Effector memory CD4-positive, alpha-beta T cell (primary cell): ENCODE measurements around the gene TRAM2.

Experiments
- DNase-seq, 3 donors: peaks; one replicate each; pipeline ENCODE4 v3.0.0-alpha.2; 2020
- H3K27ac ChIP-seq: 2 replicates; pipeline ENCODE4 v1.7.0; 2013; ENCODE audit warnings: mild to moderate bottlenecking, low read length, moderate library complexity; ENCODE audit not compliant: insufficient read depth, poor library complexity, severe bottlenecking
- H3K27me3 ChIP-seq: replicated peaks from 2 replicates; pipeline ENCODE4 v1.7.0; 2013; ENCODE audit warnings: mild to moderate bottlenecking, low read length; ENCODE audit not compliant: insufficient read depth, control insufficient read depth, poor library complexity, severe bottlenecking
- H3K36me3 ChIP-seq: 2 replicates; pipeline ENCODE4 v1.7.0; 2013; ENCODE audit warnings: mild to moderate bottlenecking, low read length, moderate library complexity; ENCODE audit not compliant: control insufficient read depth, insufficient read depth
- H3K4me1 ChIP-seq: 2 replicates; pipeline ENCODE4 v1.7.0; 2013; ENCODE audit warnings: low read length, mild to moderate bottlenecking; ENCODE audit not compliant: control insufficient read depth, insufficient read depth, poor library complexity, severe bottlenecking
- H3K4me3 ChIP-seq: 2 replicates; pipeline ENCODE4 v1.7.0; 2013; ENCODE audit warnings: low read length, low read depth, mild to moderate bottlenecking; ENCODE audit not compliant: insufficient read depth, poor library complexity, severe bottlenecking
- H3K9me3 ChIP-seq: 2 replicates; pipeline ENCODE4 v1.7.0; 2013; ENCODE audit warnings: mild to moderate bottlenecking, low read length, moderate library complexity; ENCODE audit not compliant: control insufficient read depth

The TRAM2 gene

DNA sequence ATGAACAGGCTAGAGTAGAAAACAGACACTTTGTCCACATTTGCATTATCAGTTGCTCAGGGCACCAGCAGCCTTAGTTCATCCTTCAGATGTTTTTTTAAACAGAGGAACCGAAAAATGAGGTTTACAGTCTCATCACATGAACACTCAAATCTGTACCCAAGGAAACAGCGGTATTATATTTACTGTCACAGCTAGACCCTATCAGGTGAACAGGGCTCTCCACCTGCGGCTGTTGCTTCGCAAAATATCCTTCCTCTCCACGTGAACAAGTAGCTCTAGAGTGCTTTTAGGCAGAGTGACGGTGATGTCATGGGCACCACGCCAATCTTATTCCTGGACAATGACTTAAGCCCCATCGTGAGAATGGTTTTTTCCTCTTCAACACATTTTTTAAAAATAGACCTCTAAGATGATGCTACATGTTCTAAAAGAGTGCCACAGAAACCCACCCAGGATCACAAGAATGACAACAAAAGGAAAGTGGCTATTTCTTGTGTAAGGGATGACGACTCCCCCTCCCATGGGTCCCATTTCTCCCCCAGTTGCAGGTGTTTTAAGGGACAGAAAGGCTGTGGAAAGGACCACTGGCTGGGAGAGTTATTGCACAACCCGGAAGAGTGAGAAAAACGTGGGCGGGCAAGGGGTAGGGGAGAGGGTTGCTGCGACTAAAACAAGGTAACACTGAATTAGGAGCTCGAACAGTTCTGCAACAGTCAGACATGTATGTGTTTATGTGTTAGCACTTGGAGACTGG, 79.0 kb downstream of the TRAM2 start:
- Histone ChIP-seq H3K4me1 (no peaks in the 10 kb centered on the region), H3K27ac (no peak overlapping the region), H3K27me3 (no peaks in the 10 kb centered on the region), H3K9me3 (no peaks in the 10 kb centered on the region), H3K4me3 (no peak overlapping the region), H3K36me3 (peaks cover 8% of the 10 kb centered on the region)
- DNase-seq: no peak

DNA sequence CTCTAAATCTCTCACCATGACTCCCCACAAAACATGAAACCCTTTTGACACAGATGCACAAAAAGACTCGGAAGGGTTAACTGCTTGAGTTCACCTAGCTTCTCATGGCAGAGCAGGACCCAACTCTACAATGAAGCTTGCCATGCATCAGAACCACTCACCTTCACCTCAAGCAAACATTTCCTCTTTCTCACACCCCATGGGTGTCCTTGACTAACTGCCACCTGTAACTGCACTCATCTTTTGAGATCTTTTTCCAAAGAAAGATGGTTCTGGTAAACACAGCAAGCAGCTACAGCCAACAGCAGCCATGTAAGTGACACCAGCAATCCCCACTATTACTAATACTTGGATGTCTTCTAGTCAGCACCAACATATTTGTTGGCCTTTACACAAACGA, 80.2 kb downstream of the TRAM2 start:
- no peak overlapping the region for H3K27ac ChIP-seq
- H3K9me3 ChIP-seq: no peaks in the 10 kb centered on the region
- H3K4me3 ChIP-seq: no peak overlapping the region
- no peaks in the 10 kb centered on the region for H3K27me3 ChIP-seq
- no peaks in the 10 kb centered on the region for H3K4me1 ChIP-seq
- H3K36me3 ChIP-seq: no peaks in the 10 kb centered on the region
- DNase-seq: no peak

DNA sequence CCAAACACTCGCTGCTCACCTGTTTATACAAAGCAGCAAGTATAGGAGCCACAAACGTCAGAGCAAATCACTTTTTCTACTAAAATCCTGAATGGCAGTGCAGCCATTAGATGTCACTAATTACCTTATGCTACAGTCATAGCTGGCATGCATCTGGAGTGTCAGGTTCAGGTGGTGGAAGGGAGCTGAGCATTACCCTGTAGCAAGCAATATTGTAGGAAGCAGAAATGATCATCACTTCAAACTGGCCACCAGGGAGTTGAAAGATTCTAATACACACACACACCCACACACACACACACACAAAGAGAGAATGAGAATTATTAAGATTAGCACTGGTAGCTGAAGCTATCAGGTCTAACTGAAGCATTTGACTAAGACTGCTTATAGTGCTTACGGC, 80.9 kb downstream of the TRAM2 start:
- Histone ChIP-seq H3K4me1 (no peaks in the 10 kb centered on the region), H3K4me3 (no peak overlapping the region), H3K36me3 (no peaks in the 10 kb centered on the region), H3K27ac (no peak overlapping the region), H3K27me3 (no peaks in the 10 kb centered on the region), H3K9me3 (no peaks in the 10 kb centered on the region)
- DNase-seq: no peak

DNA sequence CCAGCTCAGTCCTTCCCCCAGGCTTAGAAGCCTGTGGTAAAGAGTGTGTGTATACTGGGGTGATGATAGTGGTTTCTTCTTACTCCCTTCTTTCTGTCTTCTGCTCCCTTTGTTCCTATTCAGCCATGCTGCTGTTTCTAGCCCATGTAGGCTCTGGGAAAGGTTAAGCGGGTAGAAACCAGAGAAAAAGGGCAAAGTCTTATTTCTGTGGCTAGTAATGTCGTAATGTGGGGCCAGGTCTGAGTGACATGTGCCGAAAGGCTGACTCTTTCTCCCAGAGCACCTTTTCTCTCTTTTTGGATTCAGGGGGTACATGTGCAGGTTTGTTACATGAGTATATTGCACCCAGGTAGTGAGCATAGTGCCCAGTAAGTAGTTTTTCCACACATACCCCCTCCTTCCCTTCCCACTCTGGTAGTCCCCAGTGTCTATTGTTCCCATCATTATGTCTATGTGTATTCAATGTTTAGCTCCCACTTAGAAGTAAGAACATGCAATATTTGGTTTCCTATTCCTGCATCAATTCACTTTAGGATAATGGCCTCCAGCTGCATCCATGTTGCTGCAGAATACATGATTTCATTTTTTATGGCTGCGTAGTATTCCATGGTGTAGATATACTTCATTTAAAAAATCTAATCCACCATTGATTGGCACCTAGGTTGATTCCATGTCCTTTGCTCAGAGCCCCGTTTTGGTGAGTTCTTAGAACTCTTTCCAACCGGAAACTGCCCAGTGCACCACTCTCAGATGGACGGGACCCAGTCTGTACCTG, 82.4 kb downstream of the TRAM2 start:
- Histone ChIP-seq H3K4me3 (no peak overlapping the region), H3K27ac (no peak overlapping the region), H3K4me1 (no peaks in the 10 kb centered on the region), H3K27me3 (no peaks in the 10 kb centered on the region), H3K9me3 (no peaks in the 10 kb centered on the region), H3K36me3 (no peaks in the 10 kb centered on the region)
- no peak for DNase-seq

DNA sequence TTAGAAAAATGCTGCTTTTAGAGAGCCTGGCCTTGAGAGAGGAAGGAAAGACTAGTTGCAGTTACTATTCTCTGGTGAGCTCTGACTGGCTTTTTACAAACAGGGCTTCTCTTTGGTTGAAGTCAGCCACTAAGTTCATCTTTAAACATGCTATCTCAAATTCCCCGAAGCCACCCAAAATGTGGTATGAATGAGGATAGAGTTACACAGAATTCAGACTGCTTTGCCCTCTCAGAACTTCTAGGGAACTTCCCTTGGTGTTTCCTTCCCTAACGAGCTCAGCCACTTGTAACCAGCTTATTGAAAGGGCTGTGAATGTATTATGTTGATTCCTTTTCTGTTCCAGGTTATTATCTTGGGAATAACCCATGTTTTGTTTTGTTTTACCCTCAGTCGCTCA, 83.2 kb downstream of the TRAM2 start:
- no peak overlapping the region for H3K27ac ChIP-seq
- H3K4me3 ChIP-seq: no peak overlapping the region
- no peaks in the 10 kb centered on the region for H3K27me3 ChIP-seq
- no peak for DNase-seq
- no peaks in the 10 kb centered on the region for H3K36me3 ChIP-seq
- H3K9me3 ChIP-seq: no peaks in the 10 kb centered on the region
- no peaks in the 10 kb centered on the region for H3K4me1 ChIP-seq

DNA sequence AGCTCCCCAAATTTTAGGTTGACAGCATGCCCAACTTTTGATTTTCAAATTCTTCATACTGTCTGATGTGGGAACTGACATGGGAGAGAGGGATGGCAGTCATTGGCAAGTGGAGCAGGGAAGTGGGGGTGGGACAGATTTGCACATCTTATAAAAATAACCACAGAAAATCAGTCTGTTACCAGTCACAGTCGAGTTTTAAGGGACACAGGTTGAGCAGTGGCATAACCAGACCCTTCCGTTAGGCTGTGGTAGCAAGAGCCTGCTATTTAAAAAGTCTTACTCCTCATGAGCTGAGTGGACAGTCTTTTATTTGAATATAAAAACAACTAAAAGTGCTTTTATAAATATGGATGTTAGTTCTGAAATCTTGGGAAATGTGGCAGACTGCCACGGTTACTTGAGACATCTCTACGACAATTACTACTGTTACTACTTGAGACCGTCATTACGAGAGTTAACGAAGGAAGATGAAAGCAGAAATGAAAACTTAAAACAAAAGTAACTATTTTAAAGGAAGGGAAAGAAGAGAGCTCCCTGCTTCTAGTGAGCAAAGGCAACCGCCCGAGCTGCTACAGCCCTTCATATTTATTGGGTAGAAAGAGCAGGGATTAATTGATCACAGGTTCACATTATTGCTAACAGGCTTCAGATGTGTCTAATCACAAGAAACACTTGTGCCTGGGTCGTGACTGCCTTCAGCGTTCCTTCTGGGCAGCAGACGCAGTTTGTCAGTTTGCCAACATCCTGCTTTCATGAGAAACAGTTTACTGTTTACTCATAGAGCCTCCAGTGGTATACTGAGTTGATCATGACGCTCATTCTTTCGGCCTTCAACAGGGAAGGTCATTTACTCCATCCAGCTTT, 85.4 kb downstream of the TRAM2 start:
- H3K27ac ChIP-seq: no peak overlapping the region
- H3K9me3 ChIP-seq: no peaks in the 10 kb centered on the region
- DNase-seq: no peak
- H3K4me3 ChIP-seq: no peak overlapping the region
- H3K4me1 ChIP-seq: no peaks in the 10 kb centered on the region
- no peaks in the 10 kb centered on the region for H3K27me3 ChIP-seq
- no peaks in the 10 kb centered on the region for H3K36me3 ChIP-seq

DNA sequence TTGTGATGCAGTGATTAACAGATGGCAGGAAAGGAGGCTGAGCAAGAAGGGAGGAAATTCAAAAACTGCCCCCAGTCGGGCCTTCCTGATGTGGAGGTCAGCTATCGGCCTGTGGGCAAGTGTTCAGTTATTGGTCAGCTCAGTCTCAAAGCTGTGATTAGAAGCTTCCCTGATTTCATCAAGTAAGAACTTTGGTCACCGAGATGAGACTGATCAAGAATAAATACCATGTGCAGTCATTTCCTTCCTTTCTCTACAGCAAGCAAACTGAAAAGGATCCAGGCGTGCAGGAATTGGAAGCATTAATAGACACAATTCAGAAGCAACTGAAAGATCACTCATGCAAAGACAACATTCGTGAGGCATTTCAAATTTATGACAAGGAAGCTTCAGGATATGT, 87.0 kb downstream of the TRAM2 start:
- Histone ChIP-seq H3K27ac (no peak overlapping the region), H3K4me1 (no peaks in the 10 kb centered on the region), H3K36me3 (no peaks in the 10 kb centered on the region), H3K27me3 (no peaks in the 10 kb centered on the region), H3K4me3 (no peak overlapping the region), H3K9me3 (no peaks in the 10 kb centered on the region)
- DNase-seq: no peak

DNA sequence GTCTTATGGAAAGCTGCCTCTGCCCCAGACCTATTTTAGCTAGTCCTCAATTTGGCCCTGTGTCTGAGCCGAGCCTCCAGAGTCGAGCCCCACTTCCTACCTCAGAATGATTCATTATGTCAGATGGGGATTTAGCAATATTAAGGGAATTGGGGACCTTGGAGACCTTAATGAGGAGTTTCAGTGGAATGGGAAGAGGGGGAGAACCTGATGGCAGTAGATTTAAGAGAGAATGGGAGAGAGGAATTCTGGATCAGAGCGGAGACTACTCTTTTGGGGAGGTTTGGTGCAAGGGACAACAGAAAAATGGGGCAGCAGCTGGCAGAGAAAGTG, 93.2 kb downstream of the TRAM2 start:
- Histone ChIP-seq H3K27ac (no peak overlapping the region), H3K9me3 (no peaks in the 10 kb centered on the region), H3K27me3 (no peaks in the 10 kb centered on the region), H3K4me1 (no peaks in the 10 kb centered on the region), H3K36me3 (no peaks in the 10 kb centered on the region), H3K4me3 (no peak overlapping the region)
- DNase-seq: no peak

DNA sequence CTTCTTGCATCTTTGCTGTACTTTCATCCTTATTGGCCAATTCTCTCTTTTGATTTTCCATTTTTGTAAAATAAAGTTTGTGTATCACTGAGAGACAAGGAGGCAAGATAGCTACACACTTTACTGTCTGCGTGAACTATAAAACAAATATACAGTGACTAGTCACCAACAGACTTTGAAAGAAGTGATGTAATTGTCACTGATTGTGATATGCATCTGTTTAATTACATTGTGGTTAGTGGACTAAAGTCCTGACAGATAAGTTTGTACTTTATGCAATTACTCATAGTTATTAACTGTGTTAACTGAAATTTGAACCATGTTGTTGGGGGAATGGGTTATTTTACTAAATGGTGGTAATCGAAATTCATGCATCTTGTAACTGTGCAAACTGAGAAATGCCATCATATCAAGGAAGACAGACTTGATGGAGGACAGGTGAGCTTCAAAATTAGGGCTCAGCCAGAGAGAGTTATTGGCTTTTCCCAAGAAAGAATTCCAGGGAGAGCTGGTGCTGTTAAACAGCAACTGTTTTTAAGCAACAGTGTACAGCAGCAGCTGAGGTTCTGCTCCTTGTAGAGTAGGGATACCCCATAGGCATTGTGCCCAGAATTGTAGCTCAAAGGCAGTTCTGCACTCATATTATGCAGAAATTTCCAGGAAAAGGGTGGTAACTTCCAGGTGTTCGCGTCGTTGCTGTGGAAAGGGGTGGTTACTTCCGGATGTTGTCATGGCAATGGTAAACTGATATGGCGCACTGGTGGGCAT, 93.8 kb downstream of the TRAM2 start:
- H3K9me3 ChIP-seq: no peaks in the 10 kb centered on the region
- no peaks in the 10 kb centered on the region for H3K4me1 ChIP-seq
- no peak overlapping the region for H3K4me3 ChIP-seq
- no peaks in the 10 kb centered on the region for H3K36me3 ChIP-seq
- H3K27me3 ChIP-seq: no peaks in the 10 kb centered on the region
- no peak overlapping the region for H3K27ac ChIP-seq
- DNase-seq: no peak
